ENCODE measurements around the gene MARK3.

The MARK3 gene

DNA sequence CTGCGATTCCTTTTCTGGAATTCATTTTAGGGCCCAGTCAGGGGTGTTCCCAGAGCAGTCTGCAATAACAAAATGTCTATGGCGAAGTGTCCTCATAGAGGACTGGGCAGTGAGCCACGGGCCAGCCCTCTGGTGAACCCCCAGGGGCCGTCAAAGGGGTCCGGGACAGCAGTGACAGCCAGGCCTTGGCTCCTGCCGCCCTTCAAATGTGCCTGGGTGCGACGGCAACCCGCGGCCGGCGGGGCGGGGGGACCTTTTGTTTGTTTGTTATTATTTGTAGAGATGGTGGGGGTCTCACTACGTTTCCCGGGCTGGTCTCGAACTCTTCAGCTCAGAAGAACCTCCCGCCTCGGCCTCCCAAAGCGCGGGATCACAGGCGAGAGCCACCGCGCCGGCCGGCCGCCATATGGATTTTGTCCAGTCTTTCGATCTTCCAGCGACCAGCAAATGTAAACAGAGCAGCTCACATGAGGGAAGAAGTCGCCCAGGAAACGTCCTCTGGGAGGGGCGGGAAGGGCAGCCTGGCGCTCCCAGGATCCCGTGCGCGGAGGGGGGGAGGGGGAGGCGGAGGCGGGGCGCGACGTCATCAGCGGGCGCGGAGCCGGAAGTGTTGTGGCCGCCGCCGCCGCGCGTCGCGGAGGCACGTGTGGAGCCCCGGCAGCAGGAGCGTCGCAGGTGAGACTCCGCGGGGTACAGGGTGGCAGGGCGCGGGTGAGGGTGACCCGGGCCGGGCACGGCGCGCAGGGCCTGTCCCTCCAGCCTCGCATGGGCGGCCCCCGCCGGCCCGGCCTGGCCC, 143.6 kb downstream of the MARK3 start, which contains the start of gene TRMT61A:
Gene TRMT61A (plus strand): TSS at position 610 of the 796 bp plus-strand sequence. CDS start 783 bp downstream, outside the sequence.
- Histone ChIP-seq H3K4me3 (ENCODE audit: low read depth, low read length) (peak within 1 kb of the TSS; percentile 95), H3K36me3 (ENCODE audit: control insufficient read depth, insufficient read depth, low read length) (peaks cover 16% of the 10 kb centered on the region), H3K4me1 (ENCODE audit: control insufficient read depth, insufficient read depth, low read length) (peaks cover 4% of the 10 kb centered on the region), H3K9ac (ENCODE audit: low read depth, low read length) (peak within 1 kb of the TSS; percentile 73), H3K9me3 (ENCODE audit: control insufficient read depth, insufficient read depth, low read length) (no peaks in the 10 kb centered on the region), H3K27me3 (ENCODE audit: control insufficient read depth, insufficient read depth, low read length) (peaks cover 9% of the 10 kb centered on the region)

DNA sequence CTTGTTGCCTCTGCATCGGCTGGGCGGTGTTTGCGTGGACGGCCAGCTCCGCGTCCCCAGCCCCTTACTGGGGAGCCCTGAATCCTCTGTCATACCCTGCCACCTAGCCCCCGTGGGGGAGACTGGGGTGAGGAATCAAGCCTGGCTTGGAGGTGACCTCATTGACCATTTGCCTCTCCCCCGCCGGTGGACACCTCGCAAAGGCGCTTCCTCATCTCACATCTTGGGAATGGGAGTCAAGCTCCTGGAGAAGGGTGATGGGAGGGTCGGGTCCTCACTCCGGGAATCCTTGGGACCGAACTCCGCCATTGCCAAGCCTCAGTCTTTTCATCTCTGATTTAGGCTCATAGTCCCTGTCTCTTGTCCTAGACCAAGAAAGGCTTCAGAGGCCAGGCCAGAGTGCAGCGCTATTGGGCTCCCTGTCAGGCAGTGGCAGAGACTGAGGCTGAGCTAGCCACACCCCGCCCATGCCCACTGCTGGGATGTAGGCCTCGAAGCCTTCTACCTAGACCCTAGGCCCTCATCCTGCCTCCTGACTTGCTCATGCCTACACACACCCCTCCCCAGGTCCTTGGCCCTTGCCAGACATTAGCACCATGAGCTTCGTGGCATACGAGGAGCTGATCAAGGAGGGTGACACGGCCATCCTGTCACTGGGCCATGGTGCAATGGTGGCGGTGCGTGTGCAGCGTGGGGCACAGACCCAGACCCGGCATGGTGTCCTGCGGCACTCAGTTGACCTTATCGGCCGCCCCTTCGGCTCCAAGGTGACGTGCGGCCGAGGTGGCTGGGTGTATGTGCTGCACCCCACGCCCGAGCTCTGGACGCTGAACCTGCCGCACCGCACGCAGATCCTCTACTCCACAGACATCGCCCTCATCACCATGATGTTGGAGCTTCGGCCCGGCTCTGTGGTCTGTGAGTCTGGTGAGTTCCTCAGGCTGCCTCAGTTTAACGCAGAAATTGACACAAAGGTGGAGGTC, 144.5 kb downstream of the MARK3 start:
- Histone ChIP-seq H3K4me3 (ENCODE audit: low read depth, low read length) (peak overlapping the region; percentile 95), H3K4me1 (ENCODE audit: control insufficient read depth, insufficient read depth, low read length) (peaks cover 3% of the 10 kb centered on the region), H3K36me3 (ENCODE audit: control insufficient read depth, insufficient read depth, low read length) (peaks cover 20% of the 10 kb centered on the region), H3K27me3 (ENCODE audit: control insufficient read depth, insufficient read depth, low read length) (peaks cover under 1% of the 10 kb centered on the region), H3K9me3 (ENCODE audit: control insufficient read depth, insufficient read depth, low read length) (no peaks in the 10 kb centered on the region), H3K9ac (ENCODE audit: low read depth, low read length) (peak overlapping the region; percentile 73)

- peaks cover 3% of the 10 kb centered on the region for H3K4me1 ChIP-seq (ENCODE audit: control insufficient read depth, insufficient read depth, low read length)
- peaks cover 27% of the 10 kb centered on the region for H3K36me3 ChIP-seq (ENCODE audit: control insufficient read depth, insufficient read depth, low read length)
- no peak overlapping the region for H3K9ac ChIP-seq (ENCODE audit: low read depth, low read length)
- no peaks in the 10 kb centered on the region for H3K27me3 ChIP-seq (ENCODE audit: control insufficient read depth, insufficient read depth, low read length)
- peak overlapping the region; percentile 95 for H3K4me3 ChIP-seq (ENCODE audit: low read depth, low read length)
- H3K9me3 ChIP-seq (ENCODE audit: control insufficient read depth, insufficient read depth, low read length) = no peaks in the 10 kb centered on the region
These were observed 145.2 kb downstream of the MARK3 start for GRCh38 chr14:103530390-103530789.

GRCh38 chr14:103530831-103531230, 145.6 kb downstream of the MARK3 start:
- H3K4me3 ChIP-seq (ENCODE audit: low read depth, low read length) = no peak overlapping the region
- H3K9ac ChIP-seq (ENCODE audit: low read depth, low read length) = no peak overlapping the region
- H3K27me3 ChIP-seq (ENCODE audit: control insufficient read depth, insufficient read depth, low read length) = no peaks in the 10 kb centered on the region
- H3K36me3 ChIP-seq (ENCODE audit: control insufficient read depth, insufficient read depth, low read length) = peaks cover 30% of the 10 kb centered on the region
- peaks cover 3% of the 10 kb centered on the region for H3K4me1 ChIP-seq (ENCODE audit: control insufficient read depth, insufficient read depth, low read length)
- no peaks in the 10 kb centered on the region for H3K9me3 ChIP-seq (ENCODE audit: control insufficient read depth, insufficient read depth, low read length)

DNA sequence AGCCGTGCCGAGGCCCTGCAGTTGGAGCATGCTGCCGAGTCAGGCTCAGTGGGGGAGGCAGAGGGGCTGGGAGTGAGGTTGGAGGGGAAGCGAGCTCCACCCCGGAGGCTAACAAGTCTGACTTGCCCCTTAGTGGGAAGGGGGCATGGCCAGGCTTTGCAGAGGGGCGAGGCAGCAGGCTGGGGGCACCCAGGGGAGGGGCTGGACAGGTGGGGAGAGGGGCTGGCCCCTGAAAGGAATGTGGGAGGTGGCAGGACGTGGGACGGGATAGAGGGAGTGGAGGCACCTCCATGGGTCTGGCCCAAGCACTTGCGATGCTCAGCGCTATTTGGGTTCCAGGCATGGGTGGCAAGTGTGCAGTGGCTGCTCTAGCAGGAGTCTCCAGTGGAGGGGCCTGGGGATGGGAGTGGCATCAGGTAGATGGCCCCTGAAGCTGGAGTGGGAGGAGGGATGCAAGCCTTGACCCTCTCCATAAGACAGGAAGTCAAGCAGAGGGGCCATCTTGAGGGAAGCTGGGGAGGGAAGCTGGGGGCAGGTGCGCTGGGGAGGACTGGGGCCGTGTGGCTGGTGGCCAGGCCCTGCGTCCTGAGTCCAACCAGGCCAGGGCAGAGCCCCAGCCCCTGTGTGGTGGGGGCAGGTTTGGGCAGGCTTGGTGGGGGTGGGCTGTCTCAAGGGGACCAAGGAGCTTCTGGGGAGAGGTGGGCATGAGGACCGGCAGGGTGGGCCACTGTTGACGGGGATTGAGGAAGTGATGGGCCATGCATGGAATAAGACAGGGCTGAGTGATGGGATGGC, 146.4 kb downstream of the MARK3 start:
- no peak overlapping the region for H3K9ac ChIP-seq (ENCODE audit: low read depth, low read length)
- H3K36me3 ChIP-seq (ENCODE audit: control insufficient read depth, insufficient read depth, low read length) = peaks cover 34% of the 10 kb centered on the region
- H3K4me3 ChIP-seq (ENCODE audit: low read depth, low read length) = no peak overlapping the region
- H3K4me1 ChIP-seq (ENCODE audit: control insufficient read depth, insufficient read depth, low read length) = peaks cover 3% of the 10 kb centered on the region
- no peaks in the 10 kb centered on the region for H3K27me3 ChIP-seq (ENCODE audit: control insufficient read depth, insufficient read depth, low read length)
- H3K9me3 ChIP-seq (ENCODE audit: control insufficient read depth, insufficient read depth, low read length) = no peaks in the 10 kb centered on the region

GRCh38 chr14:103532216-103533136, 147.3 kb downstream of the MARK3 start:
- Histone ChIP-seq H3K4me3 (ENCODE audit: low read depth, low read length) (no peak overlapping the region), H3K9ac (ENCODE audit: low read depth, low read length) (no peak overlapping the region), H3K4me1 (ENCODE audit: control insufficient read depth, insufficient read depth, low read length) (peaks cover 3% of the 10 kb centered on the region), H3K36me3 (ENCODE audit: control insufficient read depth, insufficient read depth, low read length) (peaks cover 41% of the 10 kb centered on the region), H3K9me3 (ENCODE audit: control insufficient read depth, insufficient read depth, low read length) (no peaks in the 10 kb centered on the region), H3K27me3 (ENCODE audit: control insufficient read depth, insufficient read depth, low read length) (no peaks in the 10 kb centered on the region)

DNA sequence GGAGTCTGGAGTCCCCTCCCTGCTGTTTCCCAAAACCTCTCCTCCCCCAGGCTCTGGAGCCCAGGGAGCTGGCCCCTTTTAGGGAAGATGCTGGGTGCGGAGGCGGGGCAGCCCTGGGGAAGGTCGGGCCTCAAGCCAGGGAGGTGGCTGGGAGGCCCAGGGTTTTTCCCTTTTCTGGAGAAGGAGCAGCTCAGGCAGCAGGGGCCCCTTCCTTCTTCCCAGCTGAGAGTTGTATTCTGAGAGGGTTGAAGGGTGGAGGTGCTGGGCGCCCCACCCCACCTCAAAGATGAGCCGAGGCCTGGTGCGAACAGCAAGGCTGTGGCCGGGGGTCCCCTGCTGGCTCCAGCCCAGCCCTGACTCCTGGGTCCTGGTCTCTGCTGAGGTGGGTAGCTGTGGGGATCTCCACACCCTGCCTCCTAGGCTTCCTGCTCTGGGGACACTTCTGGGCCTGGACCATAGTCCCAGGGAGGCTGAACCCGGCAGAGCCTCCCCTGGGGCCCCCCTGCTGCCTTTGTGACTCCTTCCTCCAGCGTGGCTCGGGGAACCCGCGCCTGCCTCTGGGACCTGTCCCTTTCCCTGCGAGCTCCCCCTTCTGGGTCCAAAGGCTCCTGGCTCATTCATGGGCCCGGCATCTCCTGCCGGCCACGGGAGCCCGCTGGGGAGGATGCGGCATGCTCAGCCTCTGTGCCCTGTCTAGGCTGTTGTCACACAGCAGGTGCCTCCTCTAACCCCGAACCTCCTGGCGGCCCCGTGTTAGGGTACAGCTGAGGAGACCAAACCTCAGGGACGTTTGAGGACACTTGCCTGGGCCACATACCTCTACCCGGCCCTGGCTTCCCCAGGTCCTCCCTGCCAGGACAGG, 148.2 kb downstream of the MARK3 start:
- H3K9me3 ChIP-seq (ENCODE audit: control insufficient read depth, insufficient read depth, low read length) = no peaks in the 10 kb centered on the region
- H3K27me3 ChIP-seq (ENCODE audit: control insufficient read depth, insufficient read depth, low read length) = no peaks in the 10 kb centered on the region
- no peak overlapping the region for H3K9ac ChIP-seq (ENCODE audit: low read depth, low read length)
- no peak overlapping the region for H3K4me3 ChIP-seq (ENCODE audit: low read depth, low read length)
- peaks cover under 1% of the 10 kb centered on the region for H3K4me1 ChIP-seq (ENCODE audit: control insufficient read depth, insufficient read depth, low read length)
- H3K36me3 ChIP-seq (ENCODE audit: control insufficient read depth, insufficient read depth, low read length) = peaks cover 41% of the 10 kb centered on the region

DNA sequence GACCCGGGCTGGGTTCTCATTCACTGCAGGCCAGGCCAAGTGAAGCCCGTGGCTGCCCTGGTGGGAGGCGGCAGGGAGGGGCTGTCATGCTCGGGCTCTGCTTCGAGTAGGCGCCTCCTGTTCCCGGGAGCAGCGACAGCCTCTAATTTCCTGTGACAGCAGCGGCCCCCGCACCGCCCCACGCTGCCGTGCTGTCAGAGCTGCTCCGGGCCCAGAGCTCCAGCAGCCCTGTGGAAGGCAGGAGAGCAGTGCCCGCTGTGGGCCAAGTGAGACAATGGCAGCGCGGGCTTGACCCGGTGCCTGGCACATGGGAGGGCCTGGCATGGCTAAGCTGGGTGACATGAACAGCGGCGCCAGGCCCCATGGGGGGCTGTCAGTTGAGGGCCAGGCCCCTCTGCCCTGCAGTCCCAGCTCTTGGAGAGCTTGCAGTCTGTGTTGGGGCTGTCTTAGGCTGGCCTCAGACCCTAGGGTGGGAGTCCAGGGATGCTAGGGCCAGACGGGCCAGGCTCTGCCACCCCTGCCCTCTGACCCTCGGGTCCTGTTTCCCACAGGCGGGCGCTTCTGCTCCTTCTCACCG, 148.9 kb downstream of the MARK3 start:
- Histone ChIP-seq H3K4me3 (ENCODE audit: low read depth, low read length) (no peak overlapping the region), H3K4me1 (ENCODE audit: control insufficient read depth, insufficient read depth, low read length) (no peaks in the 10 kb centered on the region), H3K27me3 (ENCODE audit: control insufficient read depth, insufficient read depth, low read length) (no peaks in the 10 kb centered on the region), H3K9me3 (ENCODE audit: control insufficient read depth, insufficient read depth, low read length) (no peaks in the 10 kb centered on the region), H3K9ac (ENCODE audit: low read depth, low read length) (no peak overlapping the region), H3K36me3 (ENCODE audit: control insufficient read depth, insufficient read depth, low read length) (peaks cover 41% of the 10 kb centered on the region)

DNA sequence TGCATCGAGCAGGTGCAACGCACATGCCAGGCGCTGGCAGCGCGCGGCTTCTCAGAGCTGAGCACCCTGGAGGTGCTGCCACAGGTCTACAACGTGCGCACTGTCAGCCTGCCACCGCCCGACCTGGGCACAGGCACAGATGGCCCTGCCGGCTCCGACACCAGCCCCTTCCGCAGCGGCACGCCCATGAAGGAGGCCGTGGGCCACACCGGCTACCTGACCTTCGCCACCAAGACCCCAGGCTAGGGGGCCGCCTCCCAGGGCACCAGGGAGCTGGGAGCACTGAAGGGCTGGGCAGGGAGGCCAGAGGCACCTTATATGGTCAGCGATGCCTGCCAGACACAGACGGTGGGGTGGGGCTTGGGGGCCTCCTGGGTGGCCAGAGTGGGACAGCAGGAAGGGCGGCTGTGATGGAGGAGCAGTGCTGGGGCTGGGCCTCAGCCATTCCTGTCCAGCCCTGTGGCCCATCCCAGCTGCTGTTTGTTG, 149.4 kb downstream of the MARK3 start:
- Histone ChIP-seq H3K9ac (ENCODE audit: low read depth, low read length) (no peak overlapping the region), H3K4me1 (ENCODE audit: control insufficient read depth, insufficient read depth, low read length) (no peaks in the 10 kb centered on the region), H3K4me3 (ENCODE audit: low read depth, low read length) (no peak overlapping the region), H3K9me3 (ENCODE audit: control insufficient read depth, insufficient read depth, low read length) (no peaks in the 10 kb centered on the region), H3K36me3 (ENCODE audit: control insufficient read depth, insufficient read depth, low read length) (peaks cover 41% of the 10 kb centered on the region), H3K27me3 (ENCODE audit: control insufficient read depth, insufficient read depth, low read length) (no peaks in the 10 kb centered on the region)
